NCI-H146 treated with DMSO at 0.1 percent for 48 hours (cell line): ENCODE data around the gene TNFRSF6B.
A peak's percentile ranks its signal among the peaks of the same experiment; 100 is the strongest.

Source experiments
- DNase-seq: peaks from one replicate; lab custom pipeline; 2025; ENCODE audit not compliant: unreplicated experiment; lab: John Stamatoyannopoulos, UW

Gene TNFRSF6B

DNA sequence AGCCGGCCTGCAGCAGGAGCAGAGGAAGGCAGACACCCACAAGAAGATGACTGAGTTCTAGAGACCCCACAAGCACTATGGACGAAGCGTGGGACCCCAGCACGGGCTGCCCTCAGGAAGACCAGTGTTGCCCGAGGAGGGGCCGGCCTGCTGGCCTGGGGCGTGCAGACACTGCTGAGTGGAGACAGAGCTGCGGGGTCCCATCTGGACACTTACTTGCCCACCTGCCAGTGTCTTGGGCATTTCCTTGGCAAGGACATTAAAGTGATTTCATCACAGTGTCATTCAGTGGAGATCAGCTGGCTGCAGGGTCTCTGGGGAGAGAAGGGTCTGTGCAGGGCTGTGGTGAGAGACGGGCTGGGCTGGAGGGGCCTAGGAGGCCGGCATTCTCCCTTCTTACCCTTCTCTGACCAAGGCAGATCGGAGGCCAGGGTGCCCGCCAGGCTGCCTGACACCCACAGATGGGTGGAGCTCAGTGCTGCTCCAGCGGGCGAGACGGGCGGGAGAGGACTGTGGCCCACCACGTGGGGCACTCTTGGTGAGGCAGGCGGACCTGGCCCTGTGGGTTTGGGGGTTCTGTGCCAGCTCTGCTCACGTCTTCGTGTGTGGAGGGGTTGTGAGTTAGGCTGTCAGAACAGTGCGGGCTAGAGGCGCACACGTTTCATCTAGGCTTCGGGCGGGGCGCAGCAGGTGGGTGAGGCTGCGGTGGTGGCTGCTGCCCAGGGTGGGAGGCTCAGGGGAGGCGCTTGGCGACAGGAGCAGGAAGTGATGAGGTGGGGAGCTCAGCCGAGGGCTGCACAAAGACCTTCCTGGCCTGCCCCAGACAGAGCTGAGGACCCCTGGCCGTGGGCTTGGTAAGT lies 39.6 kb downstream of the TNFRSF6B start, which contains the start of gene LIME1:
LIME1 (plus strand) TSS at position 806 of the 860 bp plus-strand sequence. CDS start 886 bp downstream, outside the sequence.
- DNase-seq: no peak

GRCh38 chr20:63736893-63737694 lies 40.6 kb downstream of the TNFRSF6B start:
- DNase-seq: no peak

DNA sequence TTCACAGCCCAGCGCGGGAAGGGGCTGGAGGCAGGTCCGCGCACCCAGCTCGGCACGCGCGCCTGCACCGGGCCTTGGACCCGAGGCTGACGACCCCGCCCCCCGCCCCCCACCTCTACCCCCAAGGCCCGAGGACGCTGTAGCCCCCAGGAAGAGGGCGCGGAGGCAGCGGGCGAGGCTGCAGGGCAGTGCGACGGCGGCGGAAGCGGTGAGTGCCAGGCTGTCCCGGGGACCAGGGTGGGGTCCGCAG lies 41.2 kb downstream of the TNFRSF6B start:
- DNase-seq: no peak

GRCh38 chr20:63737945-63738686 lies 41.7 kb downstream of the TNFRSF6B start:
- no peak for DNase-seq

DNA sequence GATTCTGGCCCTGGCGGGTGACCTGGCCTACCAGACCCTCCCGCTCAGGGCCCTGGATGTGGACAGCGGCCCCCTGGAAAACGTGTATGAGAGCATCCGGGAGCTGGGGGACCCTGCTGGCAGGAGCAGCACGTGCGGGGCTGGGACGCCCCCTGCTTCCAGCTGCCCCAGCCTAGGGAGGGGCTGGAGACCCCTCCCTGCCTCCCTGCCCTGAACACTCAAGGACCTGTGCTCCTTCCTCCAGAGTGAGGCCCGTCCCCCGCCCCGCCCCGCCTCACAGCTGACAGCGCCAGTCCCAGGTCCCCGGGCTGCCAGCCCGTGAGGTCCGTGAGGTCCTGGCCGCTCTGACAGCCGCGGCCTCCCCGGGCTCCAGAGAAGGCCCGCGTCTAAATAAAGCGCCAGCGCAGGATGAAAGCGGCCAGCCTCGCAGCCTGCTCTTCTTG lies 42.3 kb downstream of the TNFRSF6B start:
- no peak for DNase-seq

DNA sequence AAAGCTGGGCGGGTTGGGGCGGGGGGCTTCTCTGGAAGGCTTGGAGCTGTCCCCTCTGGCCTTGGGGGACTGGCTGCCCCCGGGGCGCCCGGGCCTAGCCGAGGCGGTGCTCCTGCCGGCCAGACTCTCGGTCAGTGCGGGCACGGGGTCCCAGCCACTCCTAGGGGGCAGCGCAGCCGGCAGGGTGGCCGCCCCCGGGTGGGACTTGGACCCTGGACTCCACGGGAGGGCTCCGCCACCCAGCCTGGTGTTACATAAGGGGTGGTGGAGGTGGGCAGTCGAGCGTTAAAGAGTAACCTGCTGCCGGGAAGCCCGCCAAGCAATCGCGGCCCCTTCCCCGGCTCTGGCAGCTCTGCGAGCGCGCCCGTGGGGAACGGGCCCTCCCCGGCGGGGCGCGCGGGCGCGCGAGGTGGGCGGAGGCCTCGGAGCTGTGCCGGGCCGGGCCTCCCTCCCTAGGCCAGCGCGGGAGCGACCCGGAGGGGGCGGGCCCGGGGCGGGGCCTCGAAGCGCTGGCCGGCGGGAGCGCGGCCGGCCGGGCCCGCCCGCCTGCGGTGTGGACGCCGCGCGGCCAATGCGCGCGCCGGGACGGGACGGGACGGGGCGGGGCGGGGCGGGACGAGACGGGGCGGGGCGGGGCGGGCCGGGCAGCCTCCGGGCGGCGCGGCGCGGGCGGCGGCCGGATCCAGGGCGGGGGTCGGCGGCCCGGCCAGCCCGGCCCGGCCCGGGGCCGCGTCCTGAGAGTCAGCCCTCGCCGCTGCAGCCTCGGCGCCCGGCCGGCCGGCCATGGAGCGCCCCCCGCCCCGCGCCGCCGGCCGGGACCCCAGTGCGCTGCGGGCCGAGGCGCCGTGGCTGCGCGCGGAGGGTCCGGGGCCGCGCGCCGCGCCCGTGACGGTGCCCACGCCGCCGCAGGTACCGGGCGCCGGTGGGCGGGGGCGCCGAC lies 42.9 kb downstream of the TNFRSF6B start, which contains the start of gene SLC2A4RG:
SLC2A4RG (plus strand) TSS at position 647 of the 940 bp plus-strand sequence; CDS start at position 784, 137 bp downstream.
- no peak for DNase-seq

GRCh38 chr20:63740070-63740626 lies 43.7 kb downstream of the TNFRSF6B start:
- no peak for DNase-seq

DNA sequence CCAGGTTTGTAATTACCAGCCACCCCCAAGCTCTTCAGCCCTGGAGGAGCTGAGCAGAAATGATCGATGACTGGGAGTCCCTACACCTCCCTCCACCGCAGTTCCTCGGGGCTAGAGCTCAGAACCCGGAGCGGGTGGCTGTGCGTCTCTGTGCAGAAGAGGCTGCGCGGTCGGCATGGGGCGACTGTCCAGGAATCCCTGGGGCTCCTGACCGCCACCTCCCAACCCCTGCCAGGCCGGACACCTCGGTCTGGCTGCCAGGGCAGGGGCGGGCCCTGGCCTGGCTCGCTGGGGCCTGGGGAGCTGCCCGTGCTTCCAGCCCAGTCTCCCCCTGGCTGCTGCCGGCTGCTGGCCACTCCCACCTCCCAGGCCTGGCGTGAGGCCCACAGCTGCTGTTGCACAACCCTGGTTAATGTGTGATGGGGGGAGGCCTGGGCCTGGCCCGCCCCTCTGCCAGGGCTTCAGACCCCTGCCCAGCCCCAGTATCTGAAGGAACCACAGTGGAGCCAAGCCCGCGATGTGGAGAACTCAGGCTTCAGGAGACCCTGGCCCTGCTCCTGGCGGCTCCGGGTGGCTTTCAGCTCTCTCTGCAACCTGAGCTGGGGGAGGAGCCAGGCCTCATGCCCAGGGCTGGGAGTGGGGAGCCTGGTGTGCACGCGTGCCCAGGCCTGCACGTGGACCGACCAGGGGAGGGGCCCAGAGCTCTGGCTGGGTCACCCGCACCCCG lies 44.3 kb downstream of the TNFRSF6B start:
- peak; percentile 59 for DNase-seq

GRCh38 chr20:63741354-63741675 lies 44.9 kb downstream of the TNFRSF6B start:
- no peak for DNase-seq

GRCh38 chr20:63741676-63742380 lies 45.4 kb downstream of the TNFRSF6B start:
- DNase-seq: no peak

DNA sequence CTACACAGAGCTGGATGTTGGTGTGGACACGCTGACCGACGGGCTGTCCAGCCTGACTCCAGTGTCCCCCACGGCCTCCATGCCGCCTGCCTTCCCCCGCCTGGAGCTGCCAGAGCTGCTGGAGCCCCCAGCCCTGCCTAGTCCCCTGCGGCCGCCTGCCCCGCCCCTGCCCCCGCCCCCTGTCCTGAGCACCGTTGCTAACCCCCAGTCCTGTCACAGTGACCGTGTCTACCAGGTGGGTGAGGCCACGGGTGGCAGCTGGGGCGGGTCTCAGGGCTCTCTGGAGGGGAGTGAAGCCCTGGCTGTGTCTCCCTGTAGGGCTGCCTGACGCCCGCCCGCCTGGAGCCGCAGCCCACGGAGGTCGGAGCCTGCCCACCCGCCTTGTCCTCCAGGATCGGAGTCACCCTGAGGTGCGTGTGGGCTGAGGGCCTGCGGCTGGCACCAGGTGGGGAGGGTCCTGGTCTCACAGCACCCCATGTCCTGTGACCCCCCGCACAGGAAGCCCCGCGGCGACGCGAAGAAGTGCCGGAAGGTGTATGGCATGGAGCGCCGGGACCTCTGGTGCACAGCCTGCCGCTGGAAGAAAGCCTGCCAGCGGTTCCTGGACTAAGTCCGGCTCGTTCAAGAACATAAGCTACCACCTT lies 46.1 kb downstream of the TNFRSF6B start:
- no peak for DNase-seq

- DNase-seq: no peak
Observed at GRCh38 chr20:63743210-63743970, 46.9 kb downstream of the TNFRSF6B start.

GRCh38 chr20:63744158-63744557 lies 47.7 kb downstream of the TNFRSF6B start:
- DNase-seq: no peak

DNA sequence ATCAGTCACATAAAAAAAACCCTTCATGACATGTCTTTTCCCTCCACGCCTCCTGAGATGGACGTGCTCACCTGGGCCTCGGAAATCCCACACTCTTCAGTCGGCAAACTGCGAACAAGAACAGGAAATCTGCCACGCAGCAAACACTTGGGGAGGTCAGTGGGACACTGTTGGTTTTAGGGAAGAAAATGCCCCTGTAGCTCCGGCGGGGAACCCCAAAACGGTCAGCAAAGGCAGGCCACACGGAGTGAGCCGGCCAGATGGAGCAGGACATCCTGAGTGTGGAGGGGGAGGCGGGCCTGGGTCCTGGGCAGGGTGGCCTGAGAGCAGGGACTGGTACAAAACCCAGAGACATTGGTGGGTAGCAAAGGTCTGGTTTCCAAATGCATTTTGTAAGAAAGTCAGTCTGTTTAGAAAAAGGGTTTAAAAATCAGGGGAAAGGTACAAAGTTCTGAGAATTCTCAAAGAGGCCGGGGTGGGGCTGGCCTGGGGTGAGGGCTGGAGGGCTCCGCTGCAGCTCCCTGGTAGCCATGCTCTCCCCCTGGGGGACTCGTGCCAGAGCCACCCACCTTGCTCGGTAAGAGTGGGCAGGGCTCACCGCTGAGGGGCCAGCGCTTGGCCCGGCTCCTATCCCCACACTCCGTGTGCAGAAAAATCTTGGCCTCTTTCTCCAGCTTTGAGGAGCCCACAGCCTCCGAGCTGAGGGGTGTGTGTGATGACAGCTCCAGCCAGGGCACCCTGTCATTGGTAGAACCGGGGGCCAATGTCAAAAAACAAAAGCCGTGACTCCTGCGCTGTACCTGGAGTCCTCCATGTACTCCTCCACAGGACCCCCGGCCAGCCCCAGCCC lies 48.3 kb downstream of the TNFRSF6B start:
- DNase-seq: no peak

GRCh38 chr20:63745424-63745805 lies 49.0 kb downstream of the TNFRSF6B start:
- DNase-seq: no peak

- DNase-seq: no peak
Observed at GRCh38 chr20:63745961-63746731, 49.7 kb downstream of the TNFRSF6B start.
